Panc1 (cell line): ENCODE measurements around the gene FBXO46. TPM values are rescaled to one million over a fixed set of nuclear protein-coding genes. Genes with fewer than 3 reads are reported as not detected.
A peak's percentile ranks its signal among the peaks of the same experiment; 100 is the strongest.

Experiments
- ATAC-seq: fragments of 200-7000 bp; cut with Tn5 transposase; 2 replicates; pipeline ENCODE4 v1.9.1; 2020; ENCODE audit warnings: mild to moderate bottlenecking, moderate library complexity
- BruUV-seq: library from RNA; stranded (reverse); fragments of 400-500 nt; replicated peaks from 2 replicates; lab custom pipeline; 2021; lab: Mats Ljungman, UMichigan
- CTCF ChIA-PET: fragments of 300-600 bp; sonication (Branson Sonifier 250); formaldehyde crosslinking; loops from one replicate; lab custom pipeline; 2022; ENCODE audit warnings: antibody characterized with exemption; lab: Charles Lee
- POLR2A ChIA-PET: fragments of 300-600 bp; sonication (Branson Sonifier 250); formaldehyde crosslinking; loops from one replicate; lab custom pipeline; 2022; ENCODE audit warnings: antibody characterized with exemption; lab: Charles Lee
- DNase-seq: peaks from one replicate; pipeline ENCODE4 v3.0.0-alpha.2; 2010; ENCODE audit warnings: low read depth, low spot score
- H3K27ac ChIP-seq: 2 replicates; pipeline ENCODE4 v1.5.1; 2011; ENCODE audit warnings: mild to moderate bottlenecking, low read length, inconsistent platforms
- H3K27me3 ChIP-seq: fragments of 200-500 bp; sonication (Bioruptor generic); 2 replicates; pipeline ENCODE4 v1.6.0; 2014; ENCODE audit warnings: low read length, inconsistent platforms; ENCODE audit not compliant: control insufficient read depth, insufficient read depth
- H3K36me3 ChIP-seq: fragments of 200-500 bp; sonication (Bioruptor generic); 2 replicates; pipeline ENCODE4 v1.5.1; 2014; ENCODE audit warnings: inconsistent platforms, mild to moderate bottlenecking, low read length, moderate library complexity; ENCODE audit not compliant: control insufficient read depth, insufficient read depth
- H3K4me1 ChIP-seq: 2 replicates; pipeline ENCODE4 v1.5.1; 2011; ENCODE audit warnings: inconsistent platforms, mild to moderate bottlenecking, low read length, moderate library complexity; ENCODE audit not compliant: control insufficient read depth, insufficient read depth
- H3K4me3 ChIP-seq, 2 experiments: 2 replicates each; pipeline ENCODE4 v1.5.1; 2011 to 2012; ENCODE audit warnings: low read depth in 2 of 2, low read length in 2 of 2, mild to moderate bottlenecking in 2 of 2, inconsistent platforms in 1 of 2, moderate library complexity in 1 of 2
- H3K9me3 ChIP-seq: fragments of 200-500 bp; sonication (Bioruptor generic); 2 replicates; pipeline ENCODE4 v1.5.1; 2014; ENCODE audit warnings: low read depth, mild to moderate bottlenecking, inconsistent platforms, low read length, moderate library complexity; ENCODE audit not compliant: control insufficient read depth, insufficient read depth
- POLR2AphosphoS5 ChIP-seq: IDR thresholded peaks from 2 replicates; pipeline ENCODE4 v1.6.1; 2012; ENCODE audit warnings: mild to moderate bottlenecking, low read depth, low read length, moderate library complexity
- SIN3A ChIP-seq: IDR thresholded peaks from 2 replicates; pipeline ENCODE4 v1.6.1; 2012; ENCODE audit warnings: low read depth, mild to moderate bottlenecking, low read length, moderate library complexity, borderline replicate concordance; ENCODE audit not compliant: insufficient read depth
- TCF7L2 ChIP-seq: IDR thresholded peaks from 2 replicates; pipeline ENCODE4 v1.6.1; 2011; ENCODE audit warnings: mild to moderate bottlenecking, low read depth, low read length, inconsistent platforms
- in situ Hi-C: cut with HindIII; loops from 2 replicates; pipeline ENCODE4 v1.10.0; 2016; ENCODE audit warnings: low sequenced_read_pairs, low pct_unique_long_range_greater_than_20kb
- intact Hi-C: fragments of 100-400 bp; cut with micrococcal nuclease; formaldehyde crosslinking; loops from one replicate; pipeline ENCODE4 v1.10.0; 2022; ENCODE audit not compliant: unreplicated experiment
- total RNA-seq: library from RNA; stranded (reverse); gene quantifications from one replicate; pipeline ENCODE4 v1.2.1, GENCODE V29; 2021; ENCODE audit not compliant: unreplicated experiment
- TF ChIP-seq, protein P1 (sequence below): fragments of 450-650 bp; IDR thresholded peaks from 2 replicates; pipeline ENCODE4 v1.5.1; 2017; ENCODE audit warnings: mild to moderate bottlenecking
- TF ChIP-seq, protein P2 (sequence below), 2 experiments: IDR thresholded peaks; 2 replicates each; pipeline ENCODE4 v1.6.1; 2011 to 2012; ENCODE audit warnings: low read depth in 2 of 2, control low read depth in 1 of 2, low read length in 1 of 2, mild to moderate bottlenecking in 1 of 2, moderate library complexity in 1 of 2; ENCODE audit not compliant: insufficient read depth in 1 of 2

Gene FBXO46
- total RNA-seq, 1 experiment from 2014 or later = 25.1 TPM

- in situ Hi-C loops = no loop called here
- no peaks in the 10 kb centered on the region for H3K9me3 ChIP-seq
- no peak overlapping the region for H3K27ac ChIP-seq
- ATAC-seq = no peak
- no peak overlapping the region for H3K4me3 ChIP-seq
- H3K4me1 ChIP-seq = no peaks in the 10 kb centered on the region
- TF ChIP-seq POLR2AphosphoS5 = no peak
- TF ChIP-seq, protein P1, sequence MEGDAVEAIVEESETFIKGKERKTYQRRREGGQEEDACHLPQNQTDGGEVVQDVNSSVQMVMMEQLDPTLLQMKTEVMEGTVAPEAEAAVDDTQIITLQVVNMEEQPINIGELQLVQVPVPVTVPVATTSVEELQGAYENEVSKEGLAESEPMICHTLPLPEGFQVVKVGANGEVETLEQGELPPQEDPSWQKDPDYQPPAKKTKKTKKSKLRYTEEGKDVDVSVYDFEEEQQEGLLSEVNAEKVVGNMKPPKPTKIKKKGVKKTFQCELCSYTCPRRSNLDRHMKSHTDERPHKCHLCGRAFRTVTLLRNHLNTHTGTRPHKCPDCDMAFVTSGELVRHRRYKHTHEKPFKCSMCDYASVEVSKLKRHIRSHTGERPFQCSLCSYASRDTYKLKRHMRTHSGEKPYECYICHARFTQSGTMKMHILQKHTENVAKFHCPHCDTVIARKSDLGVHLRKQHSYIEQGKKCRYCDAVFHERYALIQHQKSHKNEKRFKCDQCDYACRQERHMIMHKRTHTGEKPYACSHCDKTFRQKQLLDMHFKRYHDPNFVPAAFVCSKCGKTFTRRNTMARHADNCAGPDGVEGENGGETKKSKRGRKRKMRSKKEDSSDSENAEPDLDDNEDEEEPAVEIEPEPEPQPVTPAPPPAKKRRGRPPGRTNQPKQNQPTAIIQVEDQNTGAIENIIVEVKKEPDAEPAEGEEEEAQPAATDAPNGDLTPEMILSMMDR = no peak
- TF ChIP-seq TCF7L2 = no peak
- TF ChIP-seq, protein P2, sequence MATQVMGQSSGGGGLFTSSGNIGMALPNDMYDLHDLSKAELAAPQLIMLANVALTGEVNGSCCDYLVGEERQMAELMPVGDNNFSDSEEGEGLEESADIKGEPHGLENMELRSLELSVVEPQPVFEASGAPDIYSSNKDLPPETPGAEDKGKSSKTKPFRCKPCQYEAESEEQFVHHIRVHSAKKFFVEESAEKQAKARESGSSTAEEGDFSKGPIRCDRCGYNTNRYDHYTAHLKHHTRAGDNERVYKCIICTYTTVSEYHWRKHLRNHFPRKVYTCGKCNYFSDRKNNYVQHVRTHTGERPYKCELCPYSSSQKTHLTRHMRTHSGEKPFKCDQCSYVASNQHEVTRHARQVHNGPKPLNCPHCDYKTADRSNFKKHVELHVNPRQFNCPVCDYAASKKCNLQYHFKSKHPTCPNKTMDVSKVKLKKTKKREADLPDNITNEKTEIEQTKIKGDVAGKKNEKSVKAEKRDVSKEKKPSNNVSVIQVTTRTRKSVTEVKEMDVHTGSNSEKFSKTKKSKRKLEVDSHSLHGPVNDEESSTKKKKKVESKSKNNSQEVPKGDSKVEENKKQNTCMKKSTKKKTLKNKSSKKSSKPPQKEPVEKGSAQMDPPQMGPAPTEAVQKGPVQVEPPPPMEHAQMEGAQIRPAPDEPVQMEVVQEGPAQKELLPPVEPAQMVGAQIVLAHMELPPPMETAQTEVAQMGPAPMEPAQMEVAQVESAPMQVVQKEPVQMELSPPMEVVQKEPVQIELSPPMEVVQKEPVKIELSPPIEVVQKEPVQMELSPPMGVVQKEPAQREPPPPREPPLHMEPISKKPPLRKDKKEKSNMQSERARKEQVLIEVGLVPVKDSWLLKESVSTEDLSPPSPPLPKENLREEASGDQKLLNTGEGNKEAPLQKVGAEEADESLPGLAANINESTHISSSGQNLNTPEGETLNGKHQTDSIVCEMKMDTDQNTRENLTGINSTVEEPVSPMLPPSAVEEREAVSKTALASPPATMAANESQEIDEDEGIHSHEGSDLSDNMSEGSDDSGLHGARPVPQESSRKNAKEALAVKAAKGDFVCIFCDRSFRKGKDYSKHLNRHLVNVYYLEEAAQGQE (IDR thresholded peaks at IDR 0.05; ENCODE audit: insufficient read depth in 1 of 2, low read depth in 2 of 2, low read length in 1 of 2) = no peak
- TF ChIP-seq SIN3A = no peak
- no TSS peak for BruUV-seq
- ChIA-PET POLR2A (interaction anchor here (0.6 to 0.7 kb wide), 2 partner anchors 9 to 221 kb away, joined by 3 to 6 read pairs; partner anchors contain the start of gene QPCTL), CTCF (no interaction called here)
- no peaks in the 10 kb centered on the region for H3K27me3 ChIP-seq
- DNase-seq = no peak
- H3K36me3 ChIP-seq = no peaks in the 10 kb centered on the region
- intact Hi-C loops = loop anchor here (10.0 kb wide), 1 partner anchor 63 kb away; the partner anchor contains the start of gene SIX5
Measured at GRCh38 chr19:45701676-45702075, 29.0 kb downstream of the FBXO46 start.

GRCh38 chr19:45693106-45693788 lies 37.4 kb downstream of the FBXO46 start:
- intact Hi-C loops (no loop called here), in situ Hi-C loops (no loop called here)
- Histone ChIP-seq H3K4me1 (no peaks in the 10 kb centered on the region), H3K9me3 (no peaks in the 10 kb centered on the region), H3K36me3 (peaks cover 4% of the 10 kb centered on the region; the same call in 1 of the 2 replicates), H3K4me3 (peak overlapping the region; percentile 73 to 74), H3K27ac (peak overlapping the region; percentile 82), H3K27me3 (no peaks in the 10 kb centered on the region)
- BruUV-seq = TSS peak; percentile 82
- POLR2A ChIA-PET = interaction anchor here (0.8 to 1.5 kb wide), 2 partner anchors 14 to 76 kb away, joined by 3 read pairs; partner anchors contain the start of gene SIX5
- no peak for DNase-seq
- CTCF ChIA-PET = interaction anchor here (0.5 to 1.1 kb wide), 4 partner anchors 10 to 76 kb away, joined by 3 to 5 read pairs (median 4); partner anchors contain the start of gene SIX5
- ATAC-seq = 0 out of 2 replicates have a peak, but pooled peaks have one; percentile 31
- TF ChIP-seq TCF7L2 (no peak), POLR2AphosphoS5 (no peak)
- TF ChIP-seq, protein P1 = peak; percentile 93
